Neural progenitor cell (in vitro differentiated cells): ENCODE measurements around the gene INVS.
"Not testable (repeated sequence)": the region's sequence is repeated elsewhere in the genome, so short reads cannot be mapped to it uniquely, and the experiment has no call there.

ENCODE experiments used
- EZH2phosphoT487 ChIP-seq: fragments of 200-600 bp; sonication (generic); IDR thresholded peaks from 2 replicates; pipeline ENCODE4 v1.6.1; 2017; ENCODE audit warnings: antibody characterized with exemption
- TF ChIP-seq, protein P1 (sequence below): fragments of 200-600 bp; sonication (generic); IDR thresholded peaks from 2 replicates; pipeline ENCODE4 v1.5.1; 2017; ENCODE audit warnings: antibody characterized with exemption, mild to moderate bottlenecking

DNA sequence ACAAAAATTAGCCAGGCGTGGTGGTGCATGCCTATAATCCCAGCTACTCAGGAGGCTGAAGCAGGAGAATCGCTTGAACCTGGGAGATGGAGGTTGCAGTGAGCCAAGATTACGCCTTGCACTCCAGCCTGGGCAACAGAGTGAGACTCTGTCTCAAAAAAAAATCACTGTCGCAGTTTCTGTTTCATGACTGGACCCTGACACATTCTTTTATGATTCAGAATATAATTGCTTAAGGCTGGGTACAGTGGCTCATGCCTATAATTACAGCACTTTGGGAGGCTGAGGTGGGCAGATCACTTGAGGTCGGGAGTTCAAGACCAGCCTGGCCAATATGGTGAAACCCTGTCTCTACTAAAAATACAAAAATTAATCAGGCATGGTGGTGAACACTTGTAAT lies 239.7 kb downstream of the INVS start:
- TF ChIP-seq, protein P1, sequence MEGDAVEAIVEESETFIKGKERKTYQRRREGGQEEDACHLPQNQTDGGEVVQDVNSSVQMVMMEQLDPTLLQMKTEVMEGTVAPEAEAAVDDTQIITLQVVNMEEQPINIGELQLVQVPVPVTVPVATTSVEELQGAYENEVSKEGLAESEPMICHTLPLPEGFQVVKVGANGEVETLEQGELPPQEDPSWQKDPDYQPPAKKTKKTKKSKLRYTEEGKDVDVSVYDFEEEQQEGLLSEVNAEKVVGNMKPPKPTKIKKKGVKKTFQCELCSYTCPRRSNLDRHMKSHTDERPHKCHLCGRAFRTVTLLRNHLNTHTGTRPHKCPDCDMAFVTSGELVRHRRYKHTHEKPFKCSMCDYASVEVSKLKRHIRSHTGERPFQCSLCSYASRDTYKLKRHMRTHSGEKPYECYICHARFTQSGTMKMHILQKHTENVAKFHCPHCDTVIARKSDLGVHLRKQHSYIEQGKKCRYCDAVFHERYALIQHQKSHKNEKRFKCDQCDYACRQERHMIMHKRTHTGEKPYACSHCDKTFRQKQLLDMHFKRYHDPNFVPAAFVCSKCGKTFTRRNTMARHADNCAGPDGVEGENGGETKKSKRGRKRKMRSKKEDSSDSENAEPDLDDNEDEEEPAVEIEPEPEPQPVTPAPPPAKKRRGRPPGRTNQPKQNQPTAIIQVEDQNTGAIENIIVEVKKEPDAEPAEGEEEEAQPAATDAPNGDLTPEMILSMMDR, result not testable (repeated sequence)
- TF ChIP-seq EZH2phosphoT487, result not testable (repeated sequence)
